SK-N-SH (cell line): ENCODE results near the gene LYPD5. TPM values are rescaled to one million over a fixed set of nuclear protein-coding genes. Genes with fewer than 3 reads are reported as not detected.

Experiments used
- CTCF ChIA-PET: fragments of 300-600, 350-600 bp; formaldehyde crosslinking; extraction: SDS; loops from one replicate; lab custom pipeline; 2021; lab: Yijun Ruan, JAX
- POLR2A ChIA-PET: fragments of 350-600 bp; sonication (Branson Sonifier 250); formaldehyde crosslinking; extraction: SDS; loops from one replicate; lab custom pipeline; 2020; ENCODE audit warnings: antibody characterized with exemption, inconsistent platforms; lab: Yijun Ruan, JAX
- DNase-seq: peaks from one replicate; pipeline ENCODE4 v3.0.0; 2012
- H2AFZ ChIP-seq: fragments of 200-600 bp; sonication (generic); 2 replicates; pipeline ENCODE4 v1.8.1; 2016; ENCODE audit warnings: antibody characterized with exemption, mild to moderate bottlenecking, low read depth
- H3F3A ChIP-seq: fragments of 200-600 bp; sonication (generic); replicated peaks from 2 replicates; pipeline ENCODE3; 2016; ENCODE audit warnings: antibody characterized with exemption, mild to moderate bottlenecking; ENCODE audit not compliant: insufficient read depth
- H3K27ac ChIP-seq, 2 experiments: fragments of 200-500 bp in 1 of 2; fragments of 200-600 bp in 1 of 2; sonication (Bioruptor generic) in 1 of 2; sonication (generic), shearing (Covaris generic) in 1 of 2; 2 replicates each; pipeline versions ENCODE4 v1.5.1 to v1.6.1; 2014 to 2016; ENCODE audit warnings: low read depth in 2 of 2, inconsistent platforms in 1 of 2, low read length in 1 of 2, mild to moderate bottlenecking in 1 of 2, mixed read lengths in 1 of 2
- H3K27me3 ChIP-seq: fragments of 200-600 bp; sonication (generic), shearing (Covaris generic); 2 replicates; pipeline ENCODE4 v1.6.1; 2016; ENCODE audit warnings: mixed run types; ENCODE audit not compliant: insufficient read depth
- H3K36me3 ChIP-seq, 2 experiments: fragments of 200-500 bp in 1 of 2; fragments of 200-600 bp in 1 of 2; sonication (Bioruptor generic) in 1 of 2; sonication (generic) in 1 of 2; replicated peaks in 1 of 2; 2 replicates each; pipeline versions ENCODE3 to v1.5.1; 2014 to 2016; ENCODE audit warnings: low read length in 1 of 2, mild to moderate bottlenecking in 1 of 2; ENCODE audit not compliant: insufficient read depth in 2 of 2, control insufficient read depth in 1 of 2
- H3K4me1 ChIP-seq, 2 experiments: fragments of 200-500 bp in 1 of 2; fragments of 200-600 bp in 1 of 2; sonication (Bioruptor generic) in 1 of 2; sonication (generic), shearing (Covaris generic) in 1 of 2; 2 replicates each; pipeline versions ENCODE4 v1.5.1 to v1.6.1; 2014 to 2016; ENCODE audit warnings: low read depth in 1 of 2, low read length in 1 of 2, mixed run types in 1 of 2; ENCODE audit not compliant: insufficient read depth in 2 of 2, control insufficient read depth in 1 of 2
- H3K4me2 ChIP-seq: fragments of 200-600 bp; sonication (generic), shearing (Covaris generic); 2 replicates; pipeline ENCODE4 v1.6.1; 2017; ENCODE audit warnings: mixed run types
- H3K4me3 ChIP-seq, 2 experiments: fragments of 200-500 bp in 1 of 2; fragments of 200-600 bp in 1 of 2; sonication (Bioruptor generic) in 1 of 2; sonication (generic), shearing (Covaris generic) in 1 of 2; 2 replicates each; pipeline versions ENCODE4 v1.5.1 to v1.8.1; 2014 to 2016; ENCODE audit warnings: low read depth in 2 of 2, inconsistent platforms in 1 of 2, low read length in 1 of 2, mild to moderate bottlenecking in 1 of 2, mixed read lengths in 1 of 2, moderate library complexity in 1 of 2
- H3K79me2 ChIP-seq: fragments of 200-600 bp; sonication (generic); 2 replicates; pipeline ENCODE4 v1.8.1; 2017; ENCODE audit warnings: mild to moderate bottlenecking; ENCODE audit not compliant: insufficient read depth
- H3K9ac ChIP-seq: fragments of 200-600 bp; sonication (generic); 2 replicates; pipeline ENCODE4 v1.6.1; 2017; ENCODE audit warnings: mixed run types
- H3K9me2 ChIP-seq: fragments of 200-600 bp; sonication (generic); 2 replicates; pipeline ENCODE4 v1.6.1; 2017; ENCODE audit warnings: mixed run types
- H3K9me3 ChIP-seq: fragments of 200-600 bp; sonication (generic); 2 replicates; pipeline ENCODE4 v1.6.1; 2017; ENCODE audit warnings: mixed run types, mild to moderate bottlenecking, moderate library complexity
- H4K20me1 ChIP-seq: fragments of 200-600 bp; sonication (generic); 2 replicates; pipeline ENCODE4 v1.6.1; 2017; ENCODE audit warnings: mild to moderate bottlenecking, mixed run types; ENCODE audit not compliant: insufficient read depth
- FOSL2 ChIP-seq: IDR thresholded peaks from 2 replicates; pipeline ENCODE4 v1.4.0; 2012; ENCODE audit warnings: low read depth, mild to moderate bottlenecking, moderate library complexity, borderline replicate concordance
- FOXJ3 ChIP-seq: sonication (generic); formaldehyde crosslinking; IDR thresholded peaks from 2 replicates; pipeline ENCODE4 v1.5.1; 2020; ENCODE audit warnings: mild to moderate bottlenecking, missing genetic modification reagents
- IRF3 ChIP-seq: fragments of 150-350 bp; IDR thresholded peaks from 2 replicates; pipeline ENCODE4 v1.6.1; 2016; ENCODE audit warnings: mild to moderate bottlenecking, low read depth, low read length
- NFIC ChIP-seq: IDR thresholded peaks from 2 replicates; pipeline ENCODE4 v1.4.0; 2012; ENCODE audit warnings: borderline replicate concordance
- POLR2AphosphoS5 ChIP-seq: IDR thresholded peaks from 2 replicates; pipeline ENCODE4 v1.6.1; 2012; ENCODE audit warnings: low read depth, low read length
- REST ChIP-seq: IDR thresholded peaks from 2 replicates; pipeline ENCODE4 v1.6.1; 2012; ENCODE audit warnings: mild to moderate bottlenecking, low read depth, low read length, moderate library complexity
- RFX5 ChIP-seq: IDR thresholded peaks from 2 replicates; pipeline ENCODE4 v1.6.1; 2012; ENCODE audit warnings: mild to moderate bottlenecking, improper control_type of control experiment, low read length
- RXRA ChIP-seq: IDR thresholded peaks from 2 replicates; pipeline ENCODE4 v1.4.0; 2012; ENCODE audit warnings: low read depth, mild to moderate bottlenecking, borderline replicate concordance
- SMC3 ChIP-seq: IDR thresholded peaks from 2 replicates; pipeline ENCODE4 v1.6.1; 2012; ENCODE audit warnings: low read depth, low read length, improper control_type of control experiment
- ZBTB33 ChIP-seq: IDR thresholded peaks from 2 replicates; pipeline ENCODE4 v1.4.0; 2012; ENCODE audit warnings: low read depth, borderline replicate concordance
- WGBS: methylation state at CpG from one replicate; pipeline ENCODE4 v1.1.6; 2017; ENCODE audit warnings: low lambda C conversion rate; 5-methylcytosine and 5-hydroxymethylcytosine counted together
- polyA plus RNA-seq, 3 experiments: library from polyadenylated mRNA; depleted of rRNA; stranded (reverse); fragments of >200 nt; gene quantifications; 2 replicates each; pipeline ENCODE4 v1.2.3, GENCODE V29; 2012

Gene LYPD5
- polyA plus RNA-seq, 1 of the 3 experiments (the other 2 are of a cell fraction) = 0.13 TPM

DNA sequence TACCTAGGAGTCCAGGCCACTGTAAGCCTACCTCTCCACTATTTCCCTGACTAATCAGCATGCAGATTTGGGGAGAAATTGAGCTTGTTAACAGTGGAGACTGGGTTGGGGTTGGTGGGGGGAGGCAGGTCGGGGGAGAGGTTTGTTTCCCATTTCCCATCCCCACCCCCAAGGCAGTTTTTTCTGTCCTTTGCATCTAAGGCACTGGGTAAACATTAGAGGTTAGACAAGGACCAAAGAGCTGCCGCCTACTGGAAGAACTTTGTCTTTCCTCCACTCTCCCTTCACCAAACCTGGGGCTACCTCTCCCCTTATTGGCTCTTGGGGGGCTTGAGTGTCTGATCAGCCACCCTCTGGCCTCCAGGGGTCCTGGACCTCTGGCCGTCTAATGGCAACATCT lies 22.4 kb downstream of the LYPD5 start:
- WGBS = 41% methylated on average over 3 of the region's 3 CpGs
- peak overlapping the region in 1 of 2 experiments; percentile 46; a peak in 1 of 4 replicates for H3K4me3 ChIP-seq
- H3K36me3 ChIP-seq = no peaks in the 10 kb centered on the region
- H3K27ac ChIP-seq = no peak overlapping the region
- H3K9me3 ChIP-seq = no peaks in the 10 kb centered on the region
- peaks cover 10% of the 10 kb centered on the region for H3F3A ChIP-seq
- no peaks in the 10 kb centered on the region for H3K79me2 ChIP-seq
- H3K4me2 ChIP-seq = peak overlapping the region; percentile 85
- no peak overlapping the region for H2AFZ ChIP-seq
- H3K27me3 ChIP-seq = no peaks in the 10 kb centered on the region
- CTCF ChIA-PET = interaction anchor here (1.1 to 7.6 kb wide), 3 partner anchors 13 to 35 kb away, joined by 3 to 62 read pairs (median 9); no protein-coding TSS in a partner anchor
- no peak overlapping the region; the same call in 1 of the 2 replicates for H3K9ac ChIP-seq
- no peaks in the 10 kb centered on the region for H4K20me1 ChIP-seq
- DNase-seq = no peak
- TF ChIP-seq NFIC (no peak), ZBTB33 (no peak), FOSL2 (no peak), SMC3 (no peak), RFX5 (no peak), RXRA (no peak), REST (no peak)
- peaks cover 8 to 27% of the 10 kb centered on the region in 2 experiments; a peak in 3 of 4 replicates for H3K4me1 ChIP-seq
- H3K9me2 ChIP-seq = no peaks in the 10 kb centered on the region
- POLR2A ChIA-PET = no interaction called here

GRCh38 chr19:43779147-43779819 lies 23.0 kb downstream of the LYPD5 start:
- peak overlapping the region; percentile 85 for H3K4me2 ChIP-seq
- no peaks in the 10 kb centered on the region for H3K27me3 ChIP-seq
- 0 out of 4 replicates have a peak overlapping the region, but pooled peaks of 1 of the 2 experiments have one; percentile 46 for H3K4me3 ChIP-seq
- H3K9ac ChIP-seq = no peak overlapping the region; the same call in 1 of the 2 replicates
- H2AFZ ChIP-seq = no peak overlapping the region
- ChIA-PET CTCF (interaction anchor here (1.1 to 7.6 kb wide), 4 partner anchors 12 to 34 kb away, joined by 3 to 62 read pairs (median 28); no protein-coding TSS in a partner anchor), POLR2A (no interaction called here)
- H3K9me2 ChIP-seq = no peaks in the 10 kb centered on the region
- no peak for DNase-seq
- H3K4me1 ChIP-seq = peaks cover 12 to 24% of the 10 kb centered on the region in 2 experiments; a peak in 3 of 4 replicates
- H3K27ac ChIP-seq = no peak overlapping the region
- no peaks in the 10 kb centered on the region for H3K36me3 ChIP-seq
- no peaks in the 10 kb centered on the region for H4K20me1 ChIP-seq
- H3K79me2 ChIP-seq = no peaks in the 10 kb centered on the region
- no peaks in the 10 kb centered on the region for H3K9me3 ChIP-seq
- H3F3A ChIP-seq = peaks cover 10% of the 10 kb centered on the region
- WGBS = 87% methylated on average over 10 of the region's 16 CpGs
- TF ChIP-seq POLR2AphosphoS5 (no peak), IRF3 (no peak), FOSL2 (no peak), FOXJ3 (CRISPR knock-in tag) (no peak), REST (no peak), ZBTB33 (no peak)
